Brain microvascular endothelial cell (primary cell): ENCODE data around the gene PCDHB1.
"Not testable (repeated sequence)": the region's sequence is repeated elsewhere in the genome, so short reads cannot be mapped to it uniquely, and the experiment has no call there.

Source experiments
- DNase-seq: peaks from one replicate; pipeline ENCODE4 v3.0.0-alpha.2; 2020
- H3K27ac ChIP-seq: fragments of 250-450 bp; sonication (Bioruptor Pico); 2 replicates; pipeline ENCODE4 v1.5.1; 2020; ENCODE audit warnings: mild to moderate bottlenecking, moderate library complexity
- H3K27me3 ChIP-seq: fragments of 250-450 bp; sonication (Bioruptor Pico); replicated peaks from 2 replicates; pipeline ENCODE4 v1.5.1; 2020; ENCODE audit warnings: mild to moderate bottlenecking
- H3K36me3 ChIP-seq: fragments of 250-450 bp; sonication (Bioruptor Pico); replicated peaks from 2 replicates; pipeline ENCODE4 v1.5.1; 2020; ENCODE audit warnings: mild to moderate bottlenecking
- H3K4me3 ChIP-seq: 2 replicates; pipeline ENCODE4 v1.5.1; 2011; ENCODE audit warnings: low read depth, mild to moderate bottlenecking, control low read depth, low read length, moderate library complexity
- in situ Hi-C: cut with HindIII; loops from 2 replicates; pipeline ENCODE4 v1.10.0; 2017; ENCODE audit warnings: low sequenced_read_pairs, low pct_ligation_motif_present
- TF ChIP-seq, protein P1 (sequence below): IDR thresholded peaks from 2 replicates; pipeline ENCODE4 v1.5.1; 2011; ENCODE audit warnings: low read depth, mild to moderate bottlenecking, moderate library complexity, low read length, control low read depth, inconsistent platforms; ENCODE audit errors: missing control alignments

PCDHB1 gene

DNA sequence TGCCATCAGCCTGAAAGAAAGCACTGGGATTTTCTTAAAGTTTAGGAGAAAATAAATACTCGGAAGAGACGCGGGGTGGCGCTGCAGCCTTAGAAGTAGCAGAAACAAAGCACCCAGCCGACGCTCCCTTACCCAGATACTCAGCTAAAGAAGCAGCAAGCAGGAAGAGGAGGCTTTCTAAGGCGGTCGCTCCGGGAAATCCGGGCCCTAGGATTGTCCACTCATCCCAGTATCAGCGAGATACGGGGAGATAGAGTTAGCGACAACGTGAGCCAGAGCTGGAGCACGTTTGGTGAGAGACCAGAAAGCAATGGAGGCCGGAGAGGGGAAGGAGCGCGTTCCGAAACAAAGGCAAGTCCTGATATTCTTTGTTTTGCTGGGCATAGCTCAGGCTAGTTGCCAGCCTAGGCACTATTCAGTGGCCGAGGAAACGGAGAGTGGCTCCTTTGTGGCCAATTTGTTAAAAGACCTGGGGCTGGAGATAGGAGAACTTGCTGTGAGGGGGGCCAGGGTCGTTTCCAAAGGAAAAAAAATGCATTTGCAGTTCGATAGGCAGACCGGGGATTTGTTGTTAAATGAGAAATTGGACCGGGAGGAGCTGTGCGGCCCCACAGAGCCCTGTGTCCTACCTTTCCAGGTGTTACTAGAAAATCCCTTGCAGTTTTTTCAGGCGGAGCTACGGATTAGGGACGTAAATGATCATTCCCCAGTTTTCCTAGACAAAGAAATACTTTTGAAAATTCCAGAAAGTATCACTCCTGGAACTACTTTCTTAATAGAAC, 43.5 kb downstream of the PCDHB1 start, which contains the start of gene PCDHB2:
Gene PCDHB2, plus strand, starts transcription at position 135 of the 782 bp plus-strand sequence. Its CDS starts 176 bp downstream, at position 311.
- in situ Hi-C loops = no loop called here
- Histone ChIP-seq H3K27ac (no peak within 1 kb of the TSS), H3K27me3 (no peaks in the 10 kb centered on the region), H3K4me3 (no peak within 1 kb of the TSS), H3K36me3 (no peaks in the 10 kb centered on the region)
- TF ChIP-seq, protein P1, sequence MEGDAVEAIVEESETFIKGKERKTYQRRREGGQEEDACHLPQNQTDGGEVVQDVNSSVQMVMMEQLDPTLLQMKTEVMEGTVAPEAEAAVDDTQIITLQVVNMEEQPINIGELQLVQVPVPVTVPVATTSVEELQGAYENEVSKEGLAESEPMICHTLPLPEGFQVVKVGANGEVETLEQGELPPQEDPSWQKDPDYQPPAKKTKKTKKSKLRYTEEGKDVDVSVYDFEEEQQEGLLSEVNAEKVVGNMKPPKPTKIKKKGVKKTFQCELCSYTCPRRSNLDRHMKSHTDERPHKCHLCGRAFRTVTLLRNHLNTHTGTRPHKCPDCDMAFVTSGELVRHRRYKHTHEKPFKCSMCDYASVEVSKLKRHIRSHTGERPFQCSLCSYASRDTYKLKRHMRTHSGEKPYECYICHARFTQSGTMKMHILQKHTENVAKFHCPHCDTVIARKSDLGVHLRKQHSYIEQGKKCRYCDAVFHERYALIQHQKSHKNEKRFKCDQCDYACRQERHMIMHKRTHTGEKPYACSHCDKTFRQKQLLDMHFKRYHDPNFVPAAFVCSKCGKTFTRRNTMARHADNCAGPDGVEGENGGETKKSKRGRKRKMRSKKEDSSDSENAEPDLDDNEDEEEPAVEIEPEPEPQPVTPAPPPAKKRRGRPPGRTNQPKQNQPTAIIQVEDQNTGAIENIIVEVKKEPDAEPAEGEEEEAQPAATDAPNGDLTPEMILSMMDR = peak; percentile 5
- DNase-seq = no peak

DNA sequence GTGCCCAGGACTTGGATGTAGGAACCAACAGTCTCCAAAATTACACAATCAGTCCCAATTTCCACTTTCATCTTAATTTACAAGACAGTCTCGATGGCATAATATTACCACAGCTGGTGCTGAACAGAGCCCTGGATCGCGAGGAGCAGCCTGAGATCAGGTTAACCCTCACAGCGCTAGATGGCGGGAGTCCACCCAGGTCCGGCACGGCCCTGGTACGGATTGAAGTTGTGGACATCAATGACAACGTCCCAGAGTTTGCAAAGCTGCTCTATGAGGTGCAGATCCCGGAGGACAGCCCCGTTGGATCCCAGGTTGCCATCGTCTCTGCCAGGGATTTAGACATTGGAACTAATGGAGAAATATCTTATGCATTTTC, 44.1 kb downstream of the PCDHB1 start:
- Histone ChIP-seq H3K4me3 (no peak overlapping the region), H3K27me3 (no peaks in the 10 kb centered on the region), H3K36me3 (no peaks in the 10 kb centered on the region), H3K27ac (no peak overlapping the region)
- DNase-seq = no peak
- TF ChIP-seq, protein P1 = no peak
- in situ Hi-C loops = no loop called here

DNA sequence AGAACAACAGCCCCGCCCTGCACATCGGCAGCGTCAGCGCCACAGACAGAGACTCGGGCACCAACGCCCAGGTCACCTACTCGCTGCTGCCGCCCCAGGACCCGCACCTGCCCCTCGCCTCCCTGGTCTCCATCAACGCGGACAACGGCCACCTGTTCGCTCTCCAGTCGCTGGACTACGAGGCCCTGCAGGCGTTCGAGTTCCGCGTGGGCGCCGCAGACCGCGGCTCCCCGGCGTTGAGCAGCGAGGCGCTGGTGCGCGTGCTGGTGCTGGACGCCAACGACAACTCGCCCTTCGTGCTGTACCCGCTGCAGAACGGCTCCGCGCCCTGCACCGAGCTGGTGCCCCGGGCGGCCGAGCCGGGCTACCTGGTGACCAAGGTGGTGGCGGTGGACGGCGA, 45.0 kb downstream of the PCDHB1 start:
- DNase-seq, H3K36me3 ChIP-seq, in situ Hi-C loops, H3K27me3 ChIP-seq, H3K4me3 ChIP-seq, H3K27ac ChIP-seq: not testable (repeated sequence)

DNA sequence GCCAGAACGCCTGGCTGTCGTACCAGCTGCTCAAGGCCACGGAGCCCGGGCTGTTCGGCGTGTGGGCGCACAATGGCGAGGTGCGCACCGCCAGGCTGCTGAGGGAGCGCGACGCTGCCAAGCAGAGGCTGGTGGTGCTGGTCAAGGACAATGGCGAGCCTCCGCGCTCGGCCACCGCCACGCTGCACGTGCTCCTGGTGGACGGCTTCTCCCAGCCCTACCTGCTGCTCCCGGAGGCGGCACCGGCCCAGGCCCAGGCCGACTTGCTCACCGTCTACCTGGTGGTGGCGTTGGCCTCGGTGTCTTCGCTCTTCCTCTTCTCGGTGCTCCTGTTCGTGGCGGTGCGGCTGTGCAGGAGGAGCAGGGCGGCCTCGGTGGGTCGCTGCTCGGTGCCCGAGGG, 45.4 kb downstream of the PCDHB1 start:
- H3K36me3 ChIP-seq, H3K27me3 ChIP-seq, in situ Hi-C loops, H3K27ac ChIP-seq, H3K4me3 ChIP-seq, DNase-seq: not testable (repeated sequence)

DNA sequence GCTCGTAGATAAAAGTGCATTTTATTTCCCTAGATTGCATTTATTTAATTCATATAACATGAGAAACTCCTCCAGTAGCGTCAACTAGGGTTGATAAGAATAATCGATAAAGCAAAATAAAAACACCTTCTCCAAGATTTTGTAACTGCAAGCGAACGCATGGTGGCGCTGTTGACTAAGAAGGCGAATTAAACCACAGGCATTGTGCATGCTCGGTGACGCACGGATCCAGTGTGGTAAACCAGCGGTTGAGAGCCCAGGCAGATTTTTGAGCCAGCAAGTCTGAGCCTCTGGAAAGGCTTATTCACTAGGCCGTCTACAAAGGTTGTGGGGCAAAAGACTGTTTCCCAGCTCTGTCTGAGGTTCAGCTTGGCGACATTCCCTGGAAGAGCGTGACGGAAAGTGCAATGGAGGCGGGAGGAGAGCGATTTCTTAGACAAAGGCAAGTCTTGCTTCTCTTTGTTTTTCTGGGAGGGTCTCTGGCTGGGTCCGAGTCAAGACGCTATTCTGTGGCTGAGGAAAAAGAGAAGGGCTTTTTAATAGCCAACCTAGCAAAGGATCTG, 49.1 kb downstream of the PCDHB1 start, which contains the start of gene PCDHB3:
Gene PCDHB3, plus strand, starts transcription at position 231 of the 563 bp plus-strand sequence. Its CDS starts 177 bp downstream, at position 408.
- Histone ChIP-seq H3K36me3 (no peaks in the 10 kb centered on the region), H3K4me3 (no peak within 1 kb of the TSS), H3K27ac (no peak within 1 kb of the TSS), H3K27me3 (no peaks in the 10 kb centered on the region)
- TF ChIP-seq, protein P1 = peak; percentile 36
- in situ Hi-C loops = no loop called here
- no peak for DNase-seq

DNA sequence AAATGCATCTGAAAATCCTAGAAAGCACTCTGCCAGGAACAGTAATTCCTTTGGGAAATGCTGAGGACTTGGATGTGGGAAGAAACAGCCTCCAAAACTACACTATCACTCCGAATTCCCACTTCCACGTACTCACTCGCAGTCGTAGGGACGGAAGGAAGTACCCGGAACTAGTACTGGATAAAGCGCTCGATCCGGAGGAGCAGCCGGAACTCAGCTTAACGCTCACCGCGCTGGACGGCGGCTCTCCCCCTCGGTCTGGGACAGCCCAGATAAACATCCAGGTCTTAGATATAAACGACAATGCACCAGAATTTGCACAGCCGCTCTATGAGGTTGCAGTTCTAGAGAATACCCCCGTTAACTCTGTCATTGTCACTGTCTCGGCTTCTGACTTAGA, 49.9 kb downstream of the PCDHB1 start:
- in situ Hi-C loops = no loop called here

DNA sequence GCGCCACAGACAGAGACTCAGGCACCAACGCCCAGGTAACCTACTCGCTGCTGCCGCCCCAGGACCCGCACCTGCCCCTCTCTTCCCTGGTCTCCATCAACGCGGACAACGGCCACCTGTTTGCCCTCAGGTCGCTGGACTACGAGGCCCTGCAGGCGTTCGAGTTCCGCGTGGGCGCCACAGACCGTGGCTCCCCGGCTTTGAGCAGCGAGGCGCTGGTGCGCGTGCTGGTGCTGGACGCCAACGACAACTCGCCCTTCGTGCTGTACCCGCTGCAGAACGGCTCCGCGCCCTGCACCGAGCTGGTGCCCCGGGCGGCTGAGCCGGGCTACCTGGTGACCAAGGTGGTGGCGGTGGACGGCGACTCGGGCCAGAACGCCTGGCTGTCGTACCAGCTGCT, 50.9 kb downstream of the PCDHB1 start:
- H3K27ac ChIP-seq, H3K36me3 ChIP-seq, in situ Hi-C loops, H3K27me3 ChIP-seq, DNase-seq, H3K4me3 ChIP-seq: not testable (repeated sequence)

More for the DNA sequence above, 49.9 kb downstream of the PCDHB1 start:
- Histone ChIP-seq H3K27ac (no peak overlapping the region), H3K4me3 (no peak overlapping the region), H3K36me3 (no peaks in the 10 kb centered on the region), H3K27me3 (no peaks in the 10 kb centered on the region)
- TF ChIP-seq, protein P1 = no peak
- no peak for DNase-seq

DNA sequence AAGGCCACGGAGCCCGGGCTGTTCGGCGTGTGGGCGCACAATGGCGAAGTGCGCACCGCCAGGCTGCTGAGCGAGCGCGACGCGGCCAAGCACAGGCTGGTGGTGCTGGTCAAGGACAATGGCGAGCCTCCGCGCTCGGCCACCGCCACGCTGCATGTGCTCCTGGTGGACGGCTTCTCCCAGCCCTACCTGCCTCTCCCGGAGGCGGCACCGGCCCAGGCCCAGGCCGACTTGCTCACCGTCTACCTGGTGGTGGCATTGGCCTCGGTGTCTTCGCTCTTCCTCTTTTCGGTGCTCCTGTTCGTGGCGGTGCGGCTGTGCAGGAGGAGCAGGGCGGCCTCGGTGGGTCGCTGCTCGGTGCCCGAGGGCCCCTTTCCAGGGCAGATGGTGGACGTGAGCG, 51.3 kb downstream of the PCDHB1 start:
- DNase-seq, H3K27ac ChIP-seq, in situ Hi-C loops, H3K36me3 ChIP-seq, H3K27me3 ChIP-seq, H3K4me3 ChIP-seq: not testable (repeated sequence)
